NCI-H226 (cell line): ENCODE data around the gene PCYT1B.
"Not testable (repeated sequence)": the region's sequence is repeated elsewhere in the genome, so short reads cannot be mapped to it uniquely, and the experiment has no call there.

Experiments used
- DNase-seq: peaks from one replicate; pipeline ENCODE4 v3.0.0-alpha.2; 2015

PCYT1B gene

GRCh38 chrX:24643116-24643515 is 4.0 kb downstream of the PCYT1B start:
- DNase-seq = no peak

DNA sequence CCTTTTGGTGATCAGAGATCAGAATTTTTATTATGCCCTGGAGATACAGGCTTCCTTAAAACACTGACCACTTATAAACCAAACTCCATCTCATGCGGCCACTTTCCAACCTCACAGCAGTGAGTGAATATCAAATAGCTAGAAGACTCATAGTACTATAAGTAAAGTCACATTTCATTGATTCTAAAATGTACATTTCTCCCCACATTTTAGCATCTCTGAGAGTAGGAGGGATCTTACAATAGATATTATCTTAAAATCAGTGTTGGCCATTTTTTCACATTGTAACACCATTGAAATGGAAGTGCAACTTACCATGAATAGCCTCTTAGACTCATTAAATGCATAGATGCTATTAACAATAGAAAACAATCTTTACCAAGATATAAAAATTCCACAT is 17.4 kb downstream of the PCYT1B start:
- no peak for DNase-seq

DNA sequence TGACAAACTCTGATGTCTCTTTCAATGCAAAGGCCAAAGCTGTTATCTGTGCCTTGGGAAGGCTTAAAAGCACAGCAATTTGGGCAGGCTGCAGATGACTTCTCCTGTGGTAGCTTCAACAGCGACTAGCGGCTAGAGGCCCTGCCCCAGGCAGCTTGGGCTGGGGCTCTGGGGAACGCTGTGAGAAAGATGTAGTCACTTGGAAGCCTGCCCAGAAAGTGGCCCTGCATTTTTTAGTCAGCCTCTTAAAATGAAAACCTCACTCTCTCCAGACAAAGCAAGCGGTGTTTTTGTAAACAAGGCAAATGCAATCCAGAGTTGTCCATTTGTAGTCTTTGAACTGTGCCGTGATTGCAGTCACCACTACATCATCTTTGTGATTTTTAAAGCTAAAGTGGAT is 27.5 kb downstream of the PCYT1B start:
- DNase-seq = no peak

- no peak for DNase-seq
These were observed 36.6 kb downstream of the PCYT1B start for GRCh38 chrX:24610516-24610915.

DNA sequence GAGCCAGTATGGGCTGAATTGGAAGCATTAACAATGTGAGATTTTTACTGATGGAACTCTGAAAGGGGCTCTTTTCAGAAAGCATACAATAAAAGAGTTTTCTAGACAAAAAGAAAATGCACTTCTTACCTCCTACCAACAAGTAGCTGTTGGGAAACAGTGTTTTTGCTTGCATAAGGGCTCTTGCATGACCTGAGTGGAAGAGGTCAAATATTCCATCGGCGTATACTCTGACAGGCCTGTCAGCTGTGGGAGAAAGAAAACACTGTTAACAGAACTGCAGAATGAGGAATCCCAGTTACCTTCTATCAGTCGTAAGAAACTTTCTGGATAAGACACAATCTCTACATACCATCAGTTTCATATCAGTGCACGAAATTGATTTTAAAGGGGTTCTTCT is 39.5 kb downstream of the PCYT1B start:
- DNase-seq = no peak

DNA sequence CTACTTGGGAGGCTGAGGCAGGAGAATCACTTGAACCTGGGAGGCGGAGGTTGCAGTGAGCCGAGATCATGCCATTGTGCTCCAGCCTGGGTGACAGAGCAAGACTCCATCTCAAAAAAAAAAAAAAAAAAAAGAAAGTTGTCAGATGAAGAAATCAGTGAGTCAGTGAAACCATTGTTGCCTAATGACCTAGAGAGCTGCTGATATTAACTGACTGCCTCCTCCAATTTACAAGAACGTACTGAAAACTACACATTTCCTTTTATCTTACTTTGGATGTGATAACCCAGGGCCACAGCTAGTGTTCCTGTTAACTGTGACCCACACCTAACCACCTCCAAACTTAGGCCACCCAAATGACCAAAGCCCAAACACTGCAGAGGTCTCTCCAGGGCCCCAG is 41.2 kb downstream of the PCYT1B start:
- DNase-seq = not testable (repeated sequence)

DNA sequence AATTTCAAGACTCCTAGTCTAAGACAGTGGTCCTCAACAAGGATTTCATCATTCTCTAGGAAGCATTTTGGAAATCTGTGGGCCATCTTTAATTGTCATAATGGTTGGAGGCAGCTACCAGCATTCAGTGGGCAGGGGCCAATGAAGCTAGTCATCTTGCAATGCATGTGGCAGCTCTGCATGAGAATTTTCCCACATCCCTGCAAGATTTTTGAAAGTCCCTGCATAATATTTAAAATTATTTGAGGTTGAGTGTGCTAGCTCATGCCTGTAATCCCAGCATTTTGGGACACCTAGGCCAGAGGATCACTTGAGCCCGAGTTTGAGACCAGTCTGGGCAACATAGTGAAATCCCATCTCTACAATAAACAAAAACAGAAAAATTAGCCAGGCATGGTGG is 44.0 kb downstream of the PCYT1B start:
- DNase-seq = no peak

GRCh38 chrX:24601858-24602257 is 45.3 kb downstream of the PCYT1B start:
- DNase-seq = no peak

- no peak for DNase-seq
These were observed 52.6 kb downstream of the PCYT1B start for GRCh38 chrX:24594501-24594900.

GRCh38 chrX:24590111-24590510 is 57.0 kb downstream of the PCYT1B start:
- DNase-seq = no peak

DNA sequence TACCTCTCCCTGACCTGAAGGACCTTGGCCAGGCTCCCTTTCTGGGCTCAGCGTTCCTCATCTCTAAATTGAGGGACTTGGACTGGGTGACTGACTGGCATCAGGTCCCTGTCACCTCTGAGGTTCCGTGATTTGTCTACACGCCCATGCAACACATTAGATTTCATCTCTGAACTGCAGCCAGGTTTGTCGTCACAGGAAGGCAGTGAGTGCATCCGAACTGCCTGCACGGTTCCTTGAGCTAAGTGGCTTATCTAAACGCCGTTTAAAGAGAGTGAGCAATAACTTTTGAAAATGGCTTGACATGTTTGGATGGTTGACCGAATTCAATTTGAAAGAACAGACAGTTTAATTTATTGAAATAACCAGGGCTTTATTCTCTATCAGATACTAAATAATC is 70.1 kb downstream of the PCYT1B start:
- no peak for DNase-seq

GRCh38 chrX:24575496-24575895 is 71.7 kb downstream of the PCYT1B start:
- no peak for DNase-seq

GRCh38 chrX:24574743-24575142 is 72.4 kb downstream of the PCYT1B start:
- no peak for DNase-seq

DNA sequence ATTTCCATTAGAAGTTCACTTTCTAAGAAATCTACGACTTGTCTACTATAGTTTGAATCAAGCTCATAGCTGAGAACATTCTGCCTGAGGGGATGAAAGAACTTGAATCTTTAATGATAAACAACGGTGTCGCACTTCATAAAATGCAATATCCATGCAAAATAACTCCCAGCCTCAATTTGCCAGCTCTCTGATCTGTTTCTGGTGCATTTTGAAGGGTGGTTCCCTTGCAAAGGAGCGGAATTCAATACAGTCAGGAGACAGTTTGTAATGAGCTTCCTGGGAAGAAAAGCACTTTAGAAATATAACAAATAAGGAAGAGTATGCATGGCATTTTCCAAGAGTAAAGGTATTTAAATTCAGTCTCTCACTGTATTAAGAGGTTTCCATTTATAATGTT is 80.0 kb downstream of the PCYT1B start:
- DNase-seq = no peak

- DNase-seq = no peak
These were observed 80.9 kb downstream of the PCYT1B start for GRCh38 chrX:24566240-24566639.

DNA sequence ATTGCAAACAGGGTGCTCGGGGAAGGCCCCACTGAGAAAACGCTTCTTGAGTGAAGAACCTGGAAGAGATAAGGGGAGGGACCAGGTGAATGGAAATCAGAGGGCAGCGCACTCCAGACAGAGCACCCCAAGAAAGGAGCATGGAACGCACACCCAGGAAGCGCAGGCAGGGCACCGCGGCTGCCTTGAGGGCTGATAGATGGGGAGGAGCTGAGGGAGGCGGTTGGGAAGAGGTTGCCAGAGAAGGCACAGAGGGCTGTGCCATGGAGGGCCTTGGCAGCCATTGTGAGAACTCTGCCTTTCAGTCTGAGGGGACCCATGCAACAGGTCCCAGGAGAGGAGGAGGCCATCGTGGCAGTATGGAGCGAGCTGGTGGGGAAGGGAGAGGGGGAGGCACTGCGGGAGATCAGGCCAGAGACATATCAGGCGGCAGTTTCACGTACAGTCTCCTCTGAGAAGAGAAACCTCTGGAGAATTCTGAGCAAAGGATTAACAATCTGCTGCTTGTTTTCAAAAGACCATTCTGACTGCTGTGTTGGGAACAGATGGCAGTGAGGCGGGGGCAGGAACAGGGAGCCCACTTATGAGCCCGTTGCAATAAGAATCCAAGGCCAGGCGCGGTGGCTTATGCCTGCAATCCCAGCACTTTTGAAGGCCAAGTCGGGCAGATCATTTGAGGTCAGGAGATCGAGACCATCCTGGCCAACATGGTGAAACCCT is 83.7 kb downstream of the PCYT1B start:
- DNase-seq = no peak

GRCh38 chrX:24561121-24561520 is 86.0 kb downstream of the PCYT1B start:
- DNase-seq = no peak

GRCh38 chrX:24553011-24553410 is 94.1 kb downstream of the PCYT1B start:
- no peak for DNase-seq

- DNase-seq = no peak
These were observed 97.0 kb downstream of the PCYT1B start for GRCh38 chrX:24550166-24550565.

GRCh38 chrX:24547961-24548360 is 99.2 kb downstream of the PCYT1B start:
- no peak for DNase-seq

- DNase-seq = no peak
These were observed 104.4 kb downstream of the PCYT1B start for GRCh38 chrX:24542756-24543155.

GRCh38 chrX:24536551-24536950 is 110.6 kb downstream of the PCYT1B start:
- DNase-seq = no peak

DNA sequence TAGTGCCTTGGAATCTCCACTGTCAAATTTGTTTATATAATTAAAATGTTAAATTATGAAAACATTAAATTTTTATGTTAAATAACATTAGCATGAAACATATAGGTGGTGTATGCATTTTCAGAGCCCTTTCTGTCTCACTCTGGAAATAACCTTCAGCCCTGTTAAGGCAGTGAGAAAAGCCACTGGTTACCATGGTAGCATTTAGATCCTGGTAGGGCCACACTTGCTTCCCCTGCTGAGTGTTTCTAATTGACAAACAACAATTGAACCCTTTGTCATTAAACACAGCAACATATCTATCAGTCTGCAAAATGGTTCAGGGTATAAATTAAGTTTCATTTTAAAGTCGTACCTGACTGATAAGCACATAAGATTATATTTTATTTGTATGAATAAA is 118.5 kb downstream of the PCYT1B start:
- no peak for DNase-seq

GRCh38 chrX:24526616-24527015 is 120.5 kb downstream of the PCYT1B start:
- no peak for DNase-seq

GRCh38 chrX:24525455-24525854 is 121.7 kb downstream of the PCYT1B start:
- DNase-seq = no peak

- no peak for DNase-seq
These were observed 126.7 kb downstream of the PCYT1B start for GRCh38 chrX:24520472-24520871.
